Activated CD4-positive, alpha-beta T cell treated with anti-CD3 and anti-CD28 coated beads, Interleukin-10, Interleukin-2, amounts not matched to agents 100 ng/mL and 50 ng/mL, durations not matched to agents 16 hours and 8 hours (primary cell): ENCODE data around the gene CSH2.

Experiments
- DNase-seq: peaks from one replicate; pipeline ENCODE4 v3.0.0-alpha.2; 2020

The CSH2 gene

DNA sequence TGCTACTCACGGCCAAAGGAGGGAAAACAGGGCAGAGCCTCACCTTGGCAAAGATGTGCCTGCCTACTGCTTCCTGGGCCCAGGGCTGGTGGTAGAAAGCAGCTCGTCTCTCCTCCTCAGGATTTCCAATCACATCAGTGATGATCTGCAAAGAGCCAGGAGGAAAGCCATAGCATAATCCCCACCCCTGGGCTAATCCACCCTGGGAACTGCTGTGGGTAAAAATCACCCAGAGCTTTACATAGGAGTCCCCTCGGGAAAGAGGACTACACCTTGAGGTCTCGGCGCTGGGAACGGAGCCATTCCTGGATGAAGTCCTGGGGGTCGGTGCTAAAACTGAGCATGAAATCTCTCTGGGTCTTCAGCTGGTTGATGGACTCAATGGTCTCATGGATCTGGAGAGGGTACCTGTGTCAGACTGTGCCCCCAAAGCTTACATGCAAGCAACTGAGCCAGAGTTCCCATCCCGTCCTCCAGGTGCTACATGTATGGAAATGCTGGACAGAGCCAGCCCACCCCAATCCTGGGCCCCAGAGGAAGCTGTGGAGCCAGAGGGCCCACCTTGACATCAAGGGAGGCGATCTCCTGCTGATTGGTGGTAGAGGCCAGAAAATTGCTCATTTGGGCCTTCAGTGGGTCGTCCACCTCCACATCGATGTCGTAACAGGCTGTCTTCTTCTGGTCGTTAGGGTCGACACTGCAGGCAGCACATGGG is 40.3 kb downstream of the CSH2 start:
- no peak for DNase-seq

DNA sequence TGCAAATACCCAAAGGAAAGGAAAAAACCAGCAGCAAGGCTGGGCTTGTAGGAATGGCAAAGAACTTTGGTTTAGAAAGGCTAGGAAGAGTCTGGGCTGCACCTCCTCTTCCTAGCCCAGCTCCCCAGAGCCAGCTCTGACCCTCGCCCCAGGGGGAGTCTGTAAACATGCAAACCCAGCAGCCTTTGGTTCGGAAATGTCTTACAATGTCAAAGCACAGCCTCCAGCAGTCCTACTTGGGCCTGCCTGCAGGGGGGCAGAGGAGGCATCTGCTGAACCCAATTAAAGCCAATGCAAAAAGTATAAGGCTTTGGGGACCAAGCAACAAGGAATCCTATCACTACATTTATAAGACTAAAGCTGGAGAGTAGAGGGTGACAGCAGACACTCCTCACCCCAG is 41.0 kb downstream of the CSH2 start:
- no peak for DNase-seq

DNA sequence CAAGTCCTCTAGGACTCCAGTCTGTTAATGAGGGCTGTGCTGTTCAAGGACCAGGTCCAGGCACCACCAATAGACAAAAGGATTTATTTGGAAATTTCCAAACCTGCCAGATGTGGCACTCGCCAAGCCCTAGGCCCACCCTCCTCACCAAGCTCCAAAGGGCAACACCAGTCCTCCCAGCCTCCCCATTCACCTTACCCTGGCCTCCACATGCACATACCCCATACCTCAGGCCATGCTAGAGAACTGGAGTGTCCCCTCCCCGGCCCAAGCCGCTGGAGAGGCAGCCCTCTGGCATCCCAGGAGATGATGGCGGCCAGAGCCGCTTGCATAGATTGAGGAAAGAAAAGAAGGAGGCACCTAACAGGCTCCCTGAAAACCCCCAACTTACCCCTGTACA is 41.5 kb downstream of the CSH2 start:
- no peak for DNase-seq

DNA sequence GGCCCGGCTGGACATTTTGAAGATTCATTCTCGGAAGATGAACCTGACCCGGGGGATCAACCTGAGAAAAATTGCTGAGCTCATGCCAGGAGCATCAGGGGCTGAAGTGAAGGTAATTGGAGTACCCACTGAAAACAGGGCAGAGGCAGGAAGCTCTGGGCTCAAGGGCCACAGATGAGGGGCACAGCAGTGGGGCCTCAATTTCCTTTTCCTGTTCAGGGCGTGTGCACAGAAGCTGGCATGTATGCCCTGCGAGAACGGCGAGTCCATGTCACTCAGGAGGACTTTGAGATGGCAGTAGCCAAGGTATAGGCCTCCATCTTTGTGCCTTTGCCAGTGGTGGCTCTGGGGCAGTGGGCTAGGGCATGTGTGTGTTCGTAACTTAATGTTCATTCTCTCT is 42.0 kb downstream of the CSH2 start:
- DNase-seq = no peak

DNA sequence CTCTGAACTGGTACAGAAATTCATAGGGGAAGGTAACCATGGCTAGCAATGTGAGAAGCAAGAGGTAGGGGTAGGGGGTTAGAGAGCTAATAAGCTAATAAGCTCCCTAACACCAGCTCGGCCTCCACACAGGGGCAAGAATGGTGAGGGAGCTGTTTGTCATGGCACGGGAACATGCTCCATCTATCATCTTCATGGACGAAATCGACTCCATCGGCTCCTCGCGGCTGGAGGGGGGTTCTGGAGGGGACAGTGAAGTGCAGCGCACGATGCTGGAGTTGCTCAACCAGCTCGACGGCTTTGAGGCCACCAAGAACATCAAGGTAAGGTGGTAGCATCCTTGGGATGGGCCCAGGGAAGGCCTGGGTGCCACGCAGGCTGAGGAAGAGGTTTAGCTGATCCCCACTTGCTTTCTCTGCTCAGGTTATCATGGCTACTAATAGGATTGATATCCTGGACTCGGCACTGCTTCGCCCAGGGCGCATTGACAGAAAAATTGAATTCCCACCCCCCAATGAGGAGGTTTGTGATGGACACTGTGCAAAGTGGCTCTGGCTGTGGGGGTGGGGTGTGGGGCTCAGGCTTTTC is 42.5 kb downstream of the CSH2 start:
- no peak for DNase-seq

DNA sequence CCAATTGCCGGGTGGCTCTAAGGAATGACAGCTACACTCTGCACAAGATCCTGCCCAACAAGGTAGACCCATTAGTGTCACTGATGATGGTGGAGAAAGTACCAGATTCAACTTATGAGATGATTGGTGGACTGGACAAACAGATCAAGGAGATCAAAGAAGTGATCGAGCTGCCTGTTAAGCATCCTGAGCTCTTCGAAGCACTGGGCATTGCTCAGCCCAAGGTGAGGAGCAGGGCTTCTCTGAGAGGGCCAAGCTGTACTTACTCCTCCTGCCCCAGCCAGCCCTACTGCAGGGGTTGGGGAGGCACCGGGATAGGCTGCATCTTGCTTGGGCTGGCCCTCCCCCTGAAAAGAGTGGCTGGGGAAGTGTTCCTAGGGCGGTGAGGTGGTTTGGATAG is 43.2 kb downstream of the CSH2 start:
- DNase-seq = no peak

DNA sequence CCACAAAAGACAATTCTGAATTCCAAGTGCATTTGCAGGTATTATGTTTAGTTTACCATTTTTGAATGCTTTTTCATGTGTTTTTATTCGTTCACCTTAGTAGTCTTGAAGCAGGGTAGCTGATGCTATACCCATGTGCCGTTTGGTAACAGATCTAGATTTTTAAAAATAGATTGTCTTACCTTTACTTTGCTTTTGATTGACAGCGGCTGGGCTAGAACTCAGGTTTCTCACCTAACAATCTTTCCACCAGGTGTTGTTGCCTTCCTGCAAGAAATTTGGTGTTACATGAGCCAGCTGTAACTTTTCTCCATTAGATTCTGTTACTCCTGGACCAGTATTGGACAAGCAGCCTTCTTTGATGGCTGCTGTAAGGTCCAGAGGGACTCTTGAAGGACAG is 44.5 kb downstream of the CSH2 start:
- no peak for DNase-seq

DNA sequence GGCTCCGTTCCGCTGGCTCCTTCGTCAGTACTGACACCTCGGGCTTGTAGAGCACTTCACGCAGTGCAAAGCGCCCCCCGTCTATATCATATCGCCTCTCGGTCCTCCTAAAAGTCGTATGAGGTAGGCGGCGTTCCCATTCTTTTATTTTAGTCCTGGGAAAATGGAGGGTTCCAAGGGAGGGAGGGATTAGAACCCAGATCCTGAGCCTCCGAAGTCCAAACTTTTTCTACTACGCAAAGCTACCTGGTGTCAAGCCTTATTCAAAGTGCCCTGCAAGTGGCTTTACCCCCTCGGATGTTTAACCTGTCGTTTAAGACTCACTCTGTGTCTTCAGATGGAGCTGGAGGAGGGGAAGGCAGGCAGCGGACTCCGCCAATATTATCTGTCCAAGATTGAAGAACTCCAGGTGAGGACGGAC is 45.7 kb downstream of the CSH2 start:
- DNase-seq = no peak

DNA sequence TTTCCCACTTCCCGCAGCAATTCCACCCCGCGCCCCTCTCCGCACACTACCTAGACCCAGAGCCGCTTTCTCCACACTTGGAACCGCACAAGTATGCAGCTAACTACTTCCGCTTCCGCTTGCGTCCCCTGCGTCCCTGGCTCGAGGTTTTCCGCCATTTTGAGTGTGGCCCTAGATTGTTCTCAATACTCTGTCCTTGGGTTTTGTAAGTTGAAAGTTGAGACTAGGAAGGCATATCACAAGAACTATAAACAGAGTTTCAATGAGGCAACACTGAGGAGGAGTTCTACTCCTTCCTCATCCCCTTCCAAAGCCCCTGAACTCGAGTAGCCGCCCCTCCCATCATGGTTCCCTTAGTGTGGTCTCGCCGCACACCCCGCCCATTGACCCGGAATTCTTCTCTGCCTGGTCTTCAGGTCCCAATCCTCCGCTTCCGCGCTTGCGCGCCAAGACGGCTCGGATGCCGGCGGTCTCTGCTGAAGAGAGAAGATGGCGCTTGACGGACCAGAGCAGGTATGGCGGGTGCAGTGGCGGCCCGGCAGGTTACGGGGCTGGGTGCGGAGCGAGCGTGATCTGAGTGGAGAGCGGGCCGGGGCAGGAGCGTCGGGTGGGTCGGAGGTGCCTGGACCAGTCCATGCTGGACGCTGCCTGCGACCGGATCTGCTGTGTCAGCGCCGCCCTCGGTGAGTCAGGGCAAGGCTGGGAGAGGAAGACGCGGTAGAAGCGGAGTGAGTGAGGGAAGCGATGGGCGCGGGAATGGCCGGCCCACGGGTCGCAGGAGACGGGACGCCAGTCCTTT is 46.3 kb downstream of the CSH2 start, which contains the start of the genes FTSJ3 and PSMC5:
TSS of gene FTSJ3 (minus strand) at position 662 of the 799 bp plus-strand sequence. CDS start 761 bp downstream, outside the sequence.
TSS of gene PSMC5 (plus strand) at position 430 of the 799 bp plus-strand sequence. CDS start at position 490, 60 bp downstream.
- peak; percentile 97 for DNase-seq

DNA sequence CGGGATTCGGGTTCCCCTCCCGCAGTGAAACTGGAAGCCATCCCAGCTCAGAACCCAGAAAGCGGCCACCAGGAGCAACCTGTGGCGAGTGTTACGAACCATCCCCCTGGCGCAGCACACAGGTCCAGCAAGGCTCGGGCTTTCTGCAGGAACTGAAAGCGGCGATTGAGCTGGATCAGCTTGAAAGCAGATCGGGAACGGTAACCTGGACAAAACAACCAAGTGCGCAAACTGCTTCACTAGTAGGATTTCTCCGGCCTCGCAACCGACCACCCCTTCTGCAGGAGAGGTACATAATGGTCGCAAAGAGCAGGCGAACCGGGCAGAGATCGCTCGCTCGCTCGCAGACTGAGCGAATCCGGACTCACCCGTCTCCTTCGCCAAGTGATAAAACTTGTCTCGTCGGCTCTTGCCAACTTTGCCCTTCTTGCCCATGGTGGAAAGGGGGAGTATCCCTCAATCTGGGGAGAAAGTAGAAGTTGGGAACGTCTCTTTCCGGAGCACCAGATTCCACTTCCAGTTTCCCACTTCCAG is 46.9 kb downstream of the CSH2 start:
- DNase-seq = no peak

DNA sequence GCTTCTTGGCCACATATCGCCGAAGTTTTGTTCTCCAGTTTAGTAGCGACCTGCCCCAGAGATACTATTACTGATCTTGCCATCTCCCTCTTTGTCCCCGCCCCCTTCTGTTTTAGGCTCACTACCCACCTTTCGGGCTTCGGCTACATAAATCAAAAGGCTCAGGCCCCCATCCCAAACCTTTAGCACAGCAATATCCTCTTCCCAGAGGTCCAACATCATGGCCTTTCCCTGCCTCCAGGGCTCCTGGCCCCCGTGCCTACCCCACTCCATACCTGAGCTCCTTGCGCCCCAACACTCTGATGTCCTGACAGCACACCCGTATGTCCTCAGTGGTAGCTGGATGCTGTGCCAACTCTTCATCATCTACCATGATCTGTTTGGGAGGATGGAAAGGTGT is 49.1 kb downstream of the CSH2 start:
- DNase-seq = no peak

DNA sequence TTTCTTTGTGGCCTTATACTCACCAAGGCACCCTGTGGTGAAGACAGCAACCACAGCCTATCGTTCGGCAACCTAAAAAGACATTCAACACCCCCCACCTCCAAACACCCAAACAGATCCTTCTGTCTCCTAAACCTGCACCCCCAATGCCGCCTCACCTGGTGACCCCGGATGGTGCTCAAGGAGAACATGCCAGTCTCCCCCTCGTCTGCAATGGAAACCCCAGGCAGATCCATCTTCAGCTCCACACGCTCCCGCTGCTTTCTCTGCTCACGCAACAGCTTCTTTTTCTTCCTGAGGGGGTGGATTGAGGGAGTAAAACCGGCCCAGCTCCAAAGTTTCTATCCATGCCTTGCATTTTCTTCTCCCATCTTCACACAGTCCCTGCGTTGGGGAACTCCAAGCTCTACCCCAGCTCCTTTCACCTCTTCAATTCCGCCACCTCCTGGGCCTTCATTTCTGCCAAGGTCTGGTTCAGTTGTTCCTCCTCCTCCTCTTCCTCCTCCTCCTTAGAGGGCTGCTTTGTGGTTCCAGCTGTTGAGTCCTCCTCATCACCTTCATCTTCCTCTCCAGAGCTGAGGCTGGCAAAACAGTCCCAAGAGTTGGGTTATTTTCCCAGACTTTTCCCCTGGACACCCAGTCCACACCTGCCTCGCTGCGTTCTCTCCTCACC is 49.7 kb downstream of the CSH2 start:
- no peak for DNase-seq

DNA sequence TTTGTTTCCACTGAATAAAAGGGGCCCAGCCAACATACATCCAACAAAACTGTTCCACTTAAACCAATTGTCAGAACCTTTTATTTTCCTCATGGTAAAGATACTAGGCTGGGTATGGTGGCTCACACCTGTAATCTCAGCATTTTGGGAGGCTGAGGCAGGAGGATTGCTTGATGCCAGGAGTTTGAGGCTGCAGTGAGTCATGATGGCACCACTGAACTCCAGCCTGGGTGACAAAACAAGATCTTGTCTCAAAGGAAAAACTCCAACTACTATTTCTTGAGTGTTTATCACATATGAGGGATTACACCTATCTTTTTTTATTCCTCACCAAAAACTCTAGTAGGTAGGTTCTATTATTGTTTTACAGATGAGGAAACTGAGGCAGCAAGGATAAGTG is 50.9 kb downstream of the CSH2 start:
- no peak for DNase-seq
